ENCODE measurements around the gene CACNA2D3. TPM values are rescaled to one million over a fixed set of nuclear protein-coding genes. Genes with fewer than 3 reads are reported as not detected.

Gene CACNA2D3
- total RNA-seq, 1 experiment from 2014 or later, result 0.59 TPM

DNA sequence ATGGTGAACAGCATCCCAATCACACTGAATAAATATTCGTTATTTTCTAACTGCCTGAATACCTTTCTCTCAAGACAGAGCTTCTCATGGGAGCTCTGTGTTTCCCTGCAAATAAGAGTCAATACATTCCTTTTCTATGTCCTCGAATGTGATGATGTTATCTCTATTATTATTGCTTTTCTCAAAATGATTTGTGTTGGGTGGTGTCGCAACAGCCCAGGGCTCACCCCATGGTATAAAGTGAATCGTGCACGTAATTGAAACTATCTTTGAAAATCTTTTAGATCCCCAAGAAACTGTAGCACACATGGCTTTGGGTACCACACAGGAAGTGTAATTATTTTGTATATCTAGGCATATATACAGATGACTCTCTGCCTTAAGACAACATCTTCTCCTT is 996.1 kb downstream of the CACNA2D3 start:
- no peaks in the 10 kb centered on the region for H3K9me2 ChIP-seq (ENCODE audit: insufficient read depth)
- no peak overlapping the region for H3K4me3 ChIP-seq
- H3F3A ChIP-seq (ENCODE audit: insufficient read depth, low read depth), result no peaks in the 10 kb centered on the region
- ChIA-PET POLR2A (ENCODE audit: unreplicated experiment) (interaction anchor here (0.6 kb wide), 1 partner anchor 13 kb away, joined by 3 read pairs; no protein-coding TSS in a partner anchor), CTCF (no interaction called here)
- no peak for TF ChIP-seq EZH2 (IDR thresholded peaks at IDR 0.05; ENCODE audit: low read depth)
- TF ChIP-seq, protein P1, sequence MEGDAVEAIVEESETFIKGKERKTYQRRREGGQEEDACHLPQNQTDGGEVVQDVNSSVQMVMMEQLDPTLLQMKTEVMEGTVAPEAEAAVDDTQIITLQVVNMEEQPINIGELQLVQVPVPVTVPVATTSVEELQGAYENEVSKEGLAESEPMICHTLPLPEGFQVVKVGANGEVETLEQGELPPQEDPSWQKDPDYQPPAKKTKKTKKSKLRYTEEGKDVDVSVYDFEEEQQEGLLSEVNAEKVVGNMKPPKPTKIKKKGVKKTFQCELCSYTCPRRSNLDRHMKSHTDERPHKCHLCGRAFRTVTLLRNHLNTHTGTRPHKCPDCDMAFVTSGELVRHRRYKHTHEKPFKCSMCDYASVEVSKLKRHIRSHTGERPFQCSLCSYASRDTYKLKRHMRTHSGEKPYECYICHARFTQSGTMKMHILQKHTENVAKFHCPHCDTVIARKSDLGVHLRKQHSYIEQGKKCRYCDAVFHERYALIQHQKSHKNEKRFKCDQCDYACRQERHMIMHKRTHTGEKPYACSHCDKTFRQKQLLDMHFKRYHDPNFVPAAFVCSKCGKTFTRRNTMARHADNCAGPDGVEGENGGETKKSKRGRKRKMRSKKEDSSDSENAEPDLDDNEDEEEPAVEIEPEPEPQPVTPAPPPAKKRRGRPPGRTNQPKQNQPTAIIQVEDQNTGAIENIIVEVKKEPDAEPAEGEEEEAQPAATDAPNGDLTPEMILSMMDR (conservative IDR thresholded peaks at IDR 0.05), result no peak
- H3K27me3 ChIP-seq (ENCODE audit: insufficient read depth, low read depth), result no peaks in the 10 kb centered on the region
- no peaks in the 10 kb centered on the region for H4K20me1 ChIP-seq (ENCODE audit: insufficient read depth)
- intact Hi-C loops (cut with micrococcal nuclease; ENCODE audit: unreplicated experiment), result no loop called here
- H3K9me3 ChIP-seq (ENCODE audit: insufficient read depth, low read depth), result no peaks in the 10 kb centered on the region
- H3K4me1 ChIP-seq (replicated peaks; ENCODE audit: insufficient read depth), result no peaks in the 10 kb centered on the region
- H2AFZ ChIP-seq, result no peak overlapping the region
- no peaks in the 10 kb centered on the region for H3K79me2 ChIP-seq (ENCODE audit: low read depth)
- no peak overlapping the region for H3K27ac ChIP-seq
- H3K4me2 ChIP-seq, result no peak overlapping the region
- no peak for DNase-seq
- H3K36me3 ChIP-seq (ENCODE audit: low read depth), result no peaks in the 10 kb centered on the region
- BruUV-seq (replicated peaks), result no TSS peak

DNA sequence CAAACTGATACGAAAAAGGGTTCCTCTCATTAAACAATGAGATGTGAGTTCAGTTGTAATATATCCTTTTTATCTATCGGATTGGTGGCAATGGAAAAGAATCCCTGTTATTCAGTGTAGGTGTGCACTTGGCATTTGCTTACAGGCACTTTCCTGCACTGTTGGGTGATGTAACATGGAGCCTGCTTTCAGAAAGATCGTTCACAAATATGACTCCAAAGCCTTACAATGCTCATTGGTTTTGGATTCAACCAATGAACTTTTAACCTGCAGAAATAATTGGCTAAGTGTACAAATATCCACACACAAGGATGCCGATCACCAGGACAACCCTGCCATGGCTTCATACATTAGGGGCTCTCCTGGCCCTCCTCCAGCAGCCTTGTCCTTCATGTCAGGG is 996.9 kb downstream of the CACNA2D3 start:
- no TSS peak for BruUV-seq (replicated peaks)
- H3K4me1 ChIP-seq (replicated peaks; ENCODE audit: insufficient read depth), result no peaks in the 10 kb centered on the region
- H3K9me3 ChIP-seq (ENCODE audit: insufficient read depth, low read depth), result no peaks in the 10 kb centered on the region
- H3K9me2 ChIP-seq (ENCODE audit: insufficient read depth), result no peaks in the 10 kb centered on the region
- H2AFZ ChIP-seq, result no peak overlapping the region
- ChIA-PET CTCF (no interaction called here), POLR2A (ENCODE audit: unreplicated experiment) (no interaction called here)
- TF ChIP-seq, protein P1 (conservative IDR thresholded peaks at IDR 0.05), result no peak
- TF ChIP-seq EZH2 (IDR thresholded peaks at IDR 0.05; ENCODE audit: low read depth), result no peak
- H4K20me1 ChIP-seq (ENCODE audit: insufficient read depth), result no peaks in the 10 kb centered on the region
- H3K4me2 ChIP-seq, result no peak overlapping the region
- intact Hi-C loops (cut with micrococcal nuclease; ENCODE audit: unreplicated experiment), result no loop called here
- H3K79me2 ChIP-seq (ENCODE audit: low read depth), result no peaks in the 10 kb centered on the region
- DNase-seq, result no peak
- H3K36me3 ChIP-seq (ENCODE audit: low read depth), result no peaks in the 10 kb centered on the region
- no peak overlapping the region for H3K4me3 ChIP-seq
- H3K27ac ChIP-seq, result no peak overlapping the region
- no peaks in the 10 kb centered on the region for H3K27me3 ChIP-seq (ENCODE audit: insufficient read depth, low read depth)
- no peaks in the 10 kb centered on the region for H3F3A ChIP-seq (ENCODE audit: insufficient read depth, low read depth)

DNA sequence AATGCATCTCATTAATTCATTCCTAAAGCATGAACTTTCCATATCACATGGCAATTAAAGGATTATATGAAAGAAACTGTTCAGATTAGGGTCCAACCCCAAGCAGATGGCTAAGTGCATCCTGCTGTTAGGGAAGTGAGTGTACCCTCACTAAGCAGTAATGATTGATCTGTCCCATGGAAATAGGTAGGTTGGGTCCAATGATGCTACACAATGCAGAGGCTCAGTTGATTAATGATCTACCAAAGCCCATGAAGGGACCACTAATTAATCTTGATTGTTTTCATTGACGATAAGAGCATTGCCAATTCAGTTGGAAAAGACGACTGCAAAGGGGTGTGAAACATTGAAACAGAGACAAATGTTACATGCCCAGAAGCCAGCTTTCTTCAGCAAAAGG is 1000.0 kb downstream of the CACNA2D3 start:
- H3K36me3 ChIP-seq (ENCODE audit: low read depth), result no peaks in the 10 kb centered on the region
- DNase-seq, result no peak
- ChIA-PET POLR2A (ENCODE audit: unreplicated experiment) (no interaction called here), CTCF (no interaction called here)
- no peaks in the 10 kb centered on the region for H3F3A ChIP-seq (ENCODE audit: insufficient read depth, low read depth)
- no peaks in the 10 kb centered on the region for H3K9me2 ChIP-seq (ENCODE audit: insufficient read depth)
- H3K27ac ChIP-seq, result no peak overlapping the region
- H3K4me3 ChIP-seq, result no peak overlapping the region
- TF ChIP-seq, protein P1 (conservative IDR thresholded peaks at IDR 0.05), result no peak
- no peak for TF ChIP-seq EZH2 (IDR thresholded peaks at IDR 0.05; ENCODE audit: low read depth)
- H2AFZ ChIP-seq, result no peak overlapping the region
- H4K20me1 ChIP-seq (ENCODE audit: insufficient read depth), result no peaks in the 10 kb centered on the region
- BruUV-seq (replicated peaks), result no TSS peak
- no peaks in the 10 kb centered on the region for H3K9me3 ChIP-seq (ENCODE audit: insufficient read depth, low read depth)
- H3K79me2 ChIP-seq (ENCODE audit: low read depth), result no peaks in the 10 kb centered on the region
- H3K4me1 ChIP-seq (replicated peaks; ENCODE audit: insufficient read depth), result peaks cover under 1% of the 10 kb centered on the region; the same call in 1 of the 2 replicates
- intact Hi-C loops (cut with micrococcal nuclease; ENCODE audit: unreplicated experiment), result no loop called here
- no peaks in the 10 kb centered on the region for H3K27me3 ChIP-seq (ENCODE audit: insufficient read depth, low read depth)
- H3K4me2 ChIP-seq, result no peak overlapping the region

Other genes starting within 250 kb of the CACNA2D3 start
- gene ACTR8, start 240.4 kb upstream of the CACNA2D3 start, total RNA-seq (2021), result 21.5 and 25.5 TPM in 2 replicates
- 19.9 and 21.9 TPM in 2 replicates for gene SELENOK, start 230.7 kb upstream of the CACNA2D3 start, total RNA-seq (2021)

All from PC-9 (cell line).